Gastroesophageal sphincter (tissue), 3 donors: Measurements from ENCODE around the gene KLHDC8B.

Experiments
- EP300 ChIP-seq: sonication (generic); formaldehyde crosslinking; IDR thresholded peaks from one replicate; pipeline ENCODE4 v1.6.1; 2017; ENCODE audit warnings: antibody characterized with exemption, mild to moderate bottlenecking
- POLR2AphosphoS5 ChIP-seq: sonication (generic); formaldehyde crosslinking; IDR thresholded peaks from one replicate; pipeline ENCODE4 v1.6.1; 2017; ENCODE audit warnings: antibody characterized with exemption
- TF ChIP-seq, protein P1 (sequence below), 4 experiments: fragments of 200-600 bp in 2 of 4; fragments of 450-650 bp in 2 of 4; sonication (generic) in 1 of 4; IDR thresholded peaks; one replicate each; pipeline ENCODE4 v1.5.1; 2017 to 2019; ENCODE audit warnings: antibody characterized with exemption in 4 of 4, mild to moderate bottlenecking in 2 of 4, moderate library complexity in 2 of 4

DNA sequence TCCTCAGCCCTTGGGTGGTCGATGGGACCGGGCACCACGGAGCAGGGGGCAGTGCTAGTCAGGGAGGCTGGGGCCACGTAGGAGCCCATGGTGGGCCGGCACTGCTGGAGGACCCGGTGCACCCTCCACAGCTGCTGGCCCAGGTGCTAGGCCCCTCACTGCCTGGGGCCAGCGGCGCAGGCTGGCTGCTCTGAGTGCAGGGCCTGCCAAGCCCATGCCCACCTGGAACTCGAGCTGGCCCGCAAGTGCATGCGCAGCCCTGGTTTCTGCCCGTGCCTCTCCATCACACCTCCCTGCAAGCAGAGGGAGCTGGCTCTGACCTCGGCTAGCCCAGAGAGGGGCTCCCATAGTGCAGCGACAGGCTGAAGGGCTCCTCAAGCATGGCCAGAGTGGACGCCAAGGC, 42.1 kb downstream of the KLHDC8B start:
- no peak for TF ChIP-seq POLR2AphosphoS5
- TF ChIP-seq, protein P1, sequence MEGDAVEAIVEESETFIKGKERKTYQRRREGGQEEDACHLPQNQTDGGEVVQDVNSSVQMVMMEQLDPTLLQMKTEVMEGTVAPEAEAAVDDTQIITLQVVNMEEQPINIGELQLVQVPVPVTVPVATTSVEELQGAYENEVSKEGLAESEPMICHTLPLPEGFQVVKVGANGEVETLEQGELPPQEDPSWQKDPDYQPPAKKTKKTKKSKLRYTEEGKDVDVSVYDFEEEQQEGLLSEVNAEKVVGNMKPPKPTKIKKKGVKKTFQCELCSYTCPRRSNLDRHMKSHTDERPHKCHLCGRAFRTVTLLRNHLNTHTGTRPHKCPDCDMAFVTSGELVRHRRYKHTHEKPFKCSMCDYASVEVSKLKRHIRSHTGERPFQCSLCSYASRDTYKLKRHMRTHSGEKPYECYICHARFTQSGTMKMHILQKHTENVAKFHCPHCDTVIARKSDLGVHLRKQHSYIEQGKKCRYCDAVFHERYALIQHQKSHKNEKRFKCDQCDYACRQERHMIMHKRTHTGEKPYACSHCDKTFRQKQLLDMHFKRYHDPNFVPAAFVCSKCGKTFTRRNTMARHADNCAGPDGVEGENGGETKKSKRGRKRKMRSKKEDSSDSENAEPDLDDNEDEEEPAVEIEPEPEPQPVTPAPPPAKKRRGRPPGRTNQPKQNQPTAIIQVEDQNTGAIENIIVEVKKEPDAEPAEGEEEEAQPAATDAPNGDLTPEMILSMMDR (IDR thresholded peaks at IDR 0.05) = no peak
- no peak for TF ChIP-seq EP300
